Breast epithelium (tissue), 3 donors: ENCODE data around the gene SLC16A6.

ENCODE experiments used
- POLR2A ChIP-seq: fragments of 450-650 bp; IDR thresholded peaks from one replicate; pipeline ENCODE4 v1.6.1; 2016; ENCODE audit warnings: antibody characterized with exemption, mild to moderate bottlenecking, moderate library complexity
- TF ChIP-seq, protein P1 (sequence below), 3 donors: fragments of 450-650 bp; IDR thresholded peaks; one replicate each; pipeline ENCODE4 v1.5.1; 2016 to 2017; ENCODE audit warnings: antibody characterized with exemption in 3 of 3, mild to moderate bottlenecking in 3 of 3, moderate library complexity in 3 of 3

GRCh38 chr17:68297195-68297594 is 6.3 kb upstream of the SLC16A6 start:
- TF ChIP-seq POLR2A, result no peak
- TF ChIP-seq, protein P1, sequence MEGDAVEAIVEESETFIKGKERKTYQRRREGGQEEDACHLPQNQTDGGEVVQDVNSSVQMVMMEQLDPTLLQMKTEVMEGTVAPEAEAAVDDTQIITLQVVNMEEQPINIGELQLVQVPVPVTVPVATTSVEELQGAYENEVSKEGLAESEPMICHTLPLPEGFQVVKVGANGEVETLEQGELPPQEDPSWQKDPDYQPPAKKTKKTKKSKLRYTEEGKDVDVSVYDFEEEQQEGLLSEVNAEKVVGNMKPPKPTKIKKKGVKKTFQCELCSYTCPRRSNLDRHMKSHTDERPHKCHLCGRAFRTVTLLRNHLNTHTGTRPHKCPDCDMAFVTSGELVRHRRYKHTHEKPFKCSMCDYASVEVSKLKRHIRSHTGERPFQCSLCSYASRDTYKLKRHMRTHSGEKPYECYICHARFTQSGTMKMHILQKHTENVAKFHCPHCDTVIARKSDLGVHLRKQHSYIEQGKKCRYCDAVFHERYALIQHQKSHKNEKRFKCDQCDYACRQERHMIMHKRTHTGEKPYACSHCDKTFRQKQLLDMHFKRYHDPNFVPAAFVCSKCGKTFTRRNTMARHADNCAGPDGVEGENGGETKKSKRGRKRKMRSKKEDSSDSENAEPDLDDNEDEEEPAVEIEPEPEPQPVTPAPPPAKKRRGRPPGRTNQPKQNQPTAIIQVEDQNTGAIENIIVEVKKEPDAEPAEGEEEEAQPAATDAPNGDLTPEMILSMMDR (IDR thresholded peaks at IDR 0.05), result no peak
